Glutamatergic neuron (in vitro differentiated cells): ENCODE results near the gene GNG4. TPM values are rescaled to one million over a fixed set of nuclear protein-coding genes. Genes with fewer than 3 reads are reported as not detected.

Experiments
- DNase-seq: peaks from one replicate; pipeline ENCODE4 v3.0.0; 2022
- H3K27ac Mint-ChIP-seq: one replicate; pipeline ENCODE4 v1.8.0; 2020; ENCODE audit warnings: mild to moderate bottlenecking, mixed read lengths, inconsistent platforms; ENCODE audit not compliant: unreplicated experiment
- H3K27me3 Mint-ChIP-seq: one replicate; pipeline ENCODE4 v1.8.0; 2020; ENCODE audit warnings: mild to moderate bottlenecking, moderate library complexity, mixed read lengths, inconsistent platforms; ENCODE audit not compliant: unreplicated experiment
- H3K36me3 Mint-ChIP-seq: one replicate; pipeline ENCODE4 v1.8.0; 2020; ENCODE audit warnings: mild to moderate bottlenecking, mixed read lengths, inconsistent platforms; ENCODE audit not compliant: unreplicated experiment
- H3K4me1 Mint-ChIP-seq: one replicate; pipeline ENCODE4 v1.8.0; 2020; ENCODE audit warnings: mild to moderate bottlenecking, low read depth, mixed read lengths, inconsistent platforms; ENCODE audit not compliant: unreplicated experiment
- H3K4me3 Mint-ChIP-seq: one replicate; pipeline ENCODE4 v1.8.0; 2020; ENCODE audit warnings: mild to moderate bottlenecking, mixed read lengths, inconsistent platforms; ENCODE audit not compliant: unreplicated experiment
- H3K9me3 Mint-ChIP-seq: one replicate; pipeline ENCODE4 v1.8.0; 2020; ENCODE audit warnings: mild to moderate bottlenecking, moderate library complexity, mixed read lengths, inconsistent platforms; ENCODE audit not compliant: unreplicated experiment
- total RNA-seq: library from RNA; stranded (reverse); fragmentation: NEBNext Ultra II Directional; extraction: Animal tissue kit (Norgen Biotek cat#: 25700); gene quantifications from one replicate; pipeline ENCODE4 v1.2.1, GENCODE V29; 2021; ENCODE audit not compliant: unreplicated experiment
- TF ChIP-seq, protein P1 (sequence below): fragments of 200-600 bp; sonication (generic); IDR thresholded peaks from one replicate; pipeline ENCODE4 v1.5.0; 2021; ENCODE audit not compliant: partially characterized antibody, unreplicated experiment

The GNG4 gene
- total RNA-seq, 1 donor from 2014 or later = 124 TPM

GRCh38 chr1:235532360-235532759 is 117.2 kb downstream of the GNG4 start:
- no peak overlapping the region for H3K27ac Mint-ChIP-seq
- no peak overlapping the region for H3K4me3 Mint-ChIP-seq
- TF ChIP-seq, protein P1, sequence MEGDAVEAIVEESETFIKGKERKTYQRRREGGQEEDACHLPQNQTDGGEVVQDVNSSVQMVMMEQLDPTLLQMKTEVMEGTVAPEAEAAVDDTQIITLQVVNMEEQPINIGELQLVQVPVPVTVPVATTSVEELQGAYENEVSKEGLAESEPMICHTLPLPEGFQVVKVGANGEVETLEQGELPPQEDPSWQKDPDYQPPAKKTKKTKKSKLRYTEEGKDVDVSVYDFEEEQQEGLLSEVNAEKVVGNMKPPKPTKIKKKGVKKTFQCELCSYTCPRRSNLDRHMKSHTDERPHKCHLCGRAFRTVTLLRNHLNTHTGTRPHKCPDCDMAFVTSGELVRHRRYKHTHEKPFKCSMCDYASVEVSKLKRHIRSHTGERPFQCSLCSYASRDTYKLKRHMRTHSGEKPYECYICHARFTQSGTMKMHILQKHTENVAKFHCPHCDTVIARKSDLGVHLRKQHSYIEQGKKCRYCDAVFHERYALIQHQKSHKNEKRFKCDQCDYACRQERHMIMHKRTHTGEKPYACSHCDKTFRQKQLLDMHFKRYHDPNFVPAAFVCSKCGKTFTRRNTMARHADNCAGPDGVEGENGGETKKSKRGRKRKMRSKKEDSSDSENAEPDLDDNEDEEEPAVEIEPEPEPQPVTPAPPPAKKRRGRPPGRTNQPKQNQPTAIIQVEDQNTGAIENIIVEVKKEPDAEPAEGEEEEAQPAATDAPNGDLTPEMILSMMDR = no peak

GRCh38 chr1:235527196-235527814 is 122.3 kb downstream of the GNG4 start:
- DNase-seq = no peak
- no peak overlapping the region for H3K27ac Mint-ChIP-seq

More at GRCh38 chr1:235532360-235532759, 117.2 kb downstream of the GNG4 start:
- Mint-ChIP-seq H3K4me1 (no peaks in the 10 kb centered on the region), H3K9me3 (no peaks in the 10 kb centered on the region), H3K36me3 (peaks cover 5% of the 10 kb centered on the region), H3K27me3 (peaks cover 4% of the 10 kb centered on the region)
- no peak for DNase-seq

GRCh38 chr1:235525314-235525713 is 124.3 kb downstream of the GNG4 start:
- Mint-ChIP-seq H3K27ac (no peak overlapping the region), H3K27me3 (peaks cover 2% of the 10 kb centered on the region), H3K36me3 (no peaks in the 10 kb centered on the region), H3K9me3 (no peaks in the 10 kb centered on the region), H3K4me3 (no peak overlapping the region), H3K4me1 (no peaks in the 10 kb centered on the region)
- no peak for DNase-seq
- TF ChIP-seq, protein P1 = no peak

More at GRCh38 chr1:235527196-235527814, 122.3 kb downstream of the GNG4 start:
- peaks cover 5% of the 10 kb centered on the region for H3K36me3 Mint-ChIP-seq
- TF ChIP-seq, protein P1 = no peak
- H3K27me3 Mint-ChIP-seq = peaks cover 4% of the 10 kb centered on the region
- H3K9me3 Mint-ChIP-seq = no peaks in the 10 kb centered on the region
- no peaks in the 10 kb centered on the region for H3K4me1 Mint-ChIP-seq
- H3K4me3 Mint-ChIP-seq = no peak overlapping the region

- Mint-ChIP-seq H3K4me1 (peaks cover 3% of the 10 kb centered on the region), H3K4me3 (no peak overlapping the region), H3K36me3 (peaks cover 4% of the 10 kb centered on the region), H3K27me3 (no peaks in the 10 kb centered on the region), H3K27ac (no peak overlapping the region), H3K9me3 (no peaks in the 10 kb centered on the region)
- DNase-seq = no peak
- TF ChIP-seq, protein P1 = no peak
Observed at GRCh38 chr1:235516862-235517446, 132.6 kb downstream of the GNG4 start.

GRCh38 chr1:235515844-235516512 is 133.6 kb downstream of the GNG4 start:
- Mint-ChIP-seq H3K36me3 (peaks cover 4% of the 10 kb centered on the region), H3K9me3 (no peaks in the 10 kb centered on the region), H3K27me3 (no peaks in the 10 kb centered on the region), H3K27ac (no peak overlapping the region), H3K4me1 (peaks cover 3% of the 10 kb centered on the region), H3K4me3 (no peak overlapping the region)
- DNase-seq = no peak
- TF ChIP-seq, protein P1 = no peak
